Activated CD8-positive, alpha-beta memory T cell treated with anti-CD3 and anti-CD28 coated beads for 36 hours (primary cell): ENCODE data around the gene ITGAD. TPM values are rescaled to one million over a fixed set of nuclear protein-coding genes. Genes with fewer than 3 reads are reported as not detected.

Experiments
- CTCF ChIA-PET: fragments of 350-600 bp; sonication (Branson Sonifier 250); formaldehyde crosslinking; loops from one replicate; lab custom pipeline; 2021; ENCODE audit warnings: antibody characterized with exemption; lab: Charles Lee
- POLR2A ChIA-PET: fragments of 350-600 bp; sonication (Branson Sonifier 250); formaldehyde crosslinking; loops from one replicate; lab custom pipeline; 2021; ENCODE audit warnings: antibody characterized with exemption; lab: Charles Lee
- total RNA-seq, 2 experiments: library from RNA; stranded (reverse); gene quantifications; one replicate each; pipeline ENCODE4 v1.2.3, GENCODE V29; 2021

ITGAD gene
- total RNA-seq, 2 experiments from 2014 or later, result not detected

DNA sequence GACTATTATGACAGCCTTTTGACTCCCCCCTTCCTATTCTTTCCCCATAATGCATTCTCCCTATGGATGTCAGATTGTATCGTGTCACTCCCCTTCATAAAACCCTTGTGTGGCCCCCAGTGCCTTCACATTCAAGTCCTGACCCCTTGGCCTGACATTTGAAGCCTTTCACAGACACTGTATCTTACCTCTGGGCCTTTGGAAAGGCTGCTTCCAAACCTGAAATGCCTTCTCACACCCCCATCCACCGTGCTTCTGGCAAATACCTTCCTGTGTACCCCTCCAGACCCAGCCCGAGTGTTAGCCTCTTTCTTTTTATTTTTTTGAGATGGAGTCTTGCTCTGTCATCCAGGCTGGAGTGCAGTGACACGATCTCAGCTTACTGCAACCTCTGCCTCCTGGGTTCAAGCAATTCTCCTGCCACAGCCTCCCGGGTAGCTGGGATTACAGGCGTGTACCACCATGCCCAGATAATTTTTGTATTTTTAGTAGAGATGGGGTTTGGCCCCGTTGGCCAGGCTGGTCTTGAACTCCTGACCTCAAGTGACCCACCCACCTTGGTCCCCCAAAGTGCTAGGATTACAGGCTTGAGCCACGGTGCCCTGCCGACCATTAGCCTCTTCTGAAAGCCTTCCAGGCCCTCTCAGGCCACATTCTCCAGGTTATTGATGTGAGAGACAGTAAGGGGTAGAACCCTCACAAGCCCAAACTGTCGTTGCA lies 68.2 kb downstream of the ITGAD start:
- ChIA-PET POLR2A (interaction anchor here (1.1 to 2.7 kb wide), 3 partner anchors 26 to 408 kb away, joined by 3 to 15 read pairs (median 3); no protein-coding TSS in a partner anchor), CTCF (interaction anchor here (1.1 to 2.4 kb wide), 8 partner anchors 9 to 408 kb away, joined by 3 to 11 read pairs (median 4); partner anchors contain the start of gene TGFB1I1)

DNA sequence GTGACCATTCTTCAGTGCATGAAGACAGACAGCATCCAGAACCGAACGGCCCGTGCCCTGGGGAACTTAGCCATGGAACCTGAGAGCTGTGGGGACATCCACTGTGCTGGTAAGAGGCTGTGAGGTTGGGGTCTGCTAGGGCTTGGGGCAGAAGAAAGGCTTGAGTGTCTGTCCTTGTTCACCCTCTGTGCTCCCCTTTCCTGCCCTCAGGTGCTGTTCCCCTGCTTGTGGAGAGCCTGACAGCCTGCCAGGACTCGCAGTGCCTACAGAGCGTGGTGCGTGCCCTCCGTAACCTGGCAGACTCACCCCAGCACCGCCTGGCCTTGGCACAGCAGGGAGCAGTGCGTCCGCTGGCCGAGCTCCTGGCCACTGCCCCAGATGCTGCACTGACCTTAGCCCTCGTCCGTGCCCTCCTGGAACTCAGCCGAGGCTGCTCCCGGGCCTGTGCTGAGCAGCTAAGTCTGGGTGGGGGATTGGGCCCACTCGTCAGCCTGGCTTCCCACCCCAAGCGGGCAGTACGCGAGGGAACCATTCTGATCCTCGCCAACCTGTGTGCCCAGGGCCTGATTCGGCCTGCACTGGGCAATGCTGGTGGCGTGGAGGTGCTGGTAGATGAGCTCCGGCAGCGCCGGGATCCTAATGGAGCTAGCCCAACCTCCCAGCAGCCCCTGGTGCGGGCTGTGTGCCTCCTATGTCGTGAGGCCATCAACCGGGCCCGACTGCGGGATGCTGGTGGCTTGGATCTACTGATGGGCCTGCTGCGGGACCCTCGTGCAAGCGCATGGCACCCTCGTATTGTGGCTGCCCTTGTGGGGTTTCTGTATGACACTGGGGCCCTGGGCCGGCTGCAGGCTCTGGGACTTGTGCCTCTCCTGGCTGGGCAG lies 69.0 kb downstream of the ITGAD start:
- POLR2A ChIA-PET, result no interaction called here
- CTCF ChIA-PET, result no interaction called here

DNA sequence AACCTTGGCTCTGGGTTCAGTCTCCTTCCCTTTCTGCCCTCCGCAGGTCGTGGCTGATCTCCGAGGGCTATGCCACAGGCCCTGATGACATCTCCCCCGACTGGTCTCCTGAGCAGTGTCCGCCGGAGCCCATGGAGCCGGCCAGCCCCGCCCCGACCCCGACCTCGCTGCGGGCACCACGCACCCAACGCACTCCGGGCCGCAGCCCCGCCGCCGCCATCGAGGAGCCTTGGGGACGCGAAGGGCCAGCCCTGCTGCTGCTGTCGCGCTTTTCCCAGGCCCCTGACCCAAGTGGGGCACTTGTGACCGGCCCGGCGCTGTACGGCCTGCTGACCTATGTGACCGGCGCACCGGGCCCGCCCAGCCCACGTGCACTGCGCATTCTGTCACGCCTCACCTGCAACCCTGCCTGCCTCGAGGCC lies 71.2 kb downstream of the ITGAD start:
- ChIA-PET POLR2A (no interaction called here), CTCF (no interaction called here)

- ChIA-PET CTCF (no interaction called here), POLR2A (no interaction called here)
Measured at GRCh38 chr16:31464781-31465260, 71.7 kb downstream of the ITGAD start.

GRCh38 chr16:31465788-31466370 lies 72.7 kb downstream of the ITGAD start:
- POLR2A ChIA-PET, result no interaction called here
- CTCF ChIA-PET, result no interaction called here

DNA sequence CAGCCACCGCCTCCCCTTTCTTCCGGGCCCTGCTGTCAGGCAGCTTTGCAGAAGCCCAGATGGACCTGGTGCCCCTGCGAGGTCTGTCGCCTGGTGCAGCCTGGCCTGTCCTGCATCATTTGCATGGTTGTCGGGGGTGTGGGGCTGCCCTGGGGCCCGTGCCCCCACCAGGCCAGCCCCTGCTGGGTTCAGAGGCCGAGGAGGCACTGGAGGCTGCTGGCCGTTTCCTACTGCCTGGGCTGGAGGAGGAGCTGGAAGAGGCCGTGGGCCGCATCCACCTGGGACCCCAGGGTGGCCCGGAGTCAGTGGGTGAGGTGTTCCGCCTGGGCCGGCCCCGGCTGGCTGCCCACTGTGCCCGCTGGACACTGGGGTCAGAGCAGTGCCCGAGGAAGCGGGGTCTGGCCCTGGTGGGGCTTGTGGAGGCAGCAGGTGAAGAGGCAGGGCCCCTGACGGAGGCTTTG lies 73.3 kb downstream of the ITGAD start:
- ChIA-PET CTCF (no interaction called here), POLR2A (no interaction called here)

DNA sequence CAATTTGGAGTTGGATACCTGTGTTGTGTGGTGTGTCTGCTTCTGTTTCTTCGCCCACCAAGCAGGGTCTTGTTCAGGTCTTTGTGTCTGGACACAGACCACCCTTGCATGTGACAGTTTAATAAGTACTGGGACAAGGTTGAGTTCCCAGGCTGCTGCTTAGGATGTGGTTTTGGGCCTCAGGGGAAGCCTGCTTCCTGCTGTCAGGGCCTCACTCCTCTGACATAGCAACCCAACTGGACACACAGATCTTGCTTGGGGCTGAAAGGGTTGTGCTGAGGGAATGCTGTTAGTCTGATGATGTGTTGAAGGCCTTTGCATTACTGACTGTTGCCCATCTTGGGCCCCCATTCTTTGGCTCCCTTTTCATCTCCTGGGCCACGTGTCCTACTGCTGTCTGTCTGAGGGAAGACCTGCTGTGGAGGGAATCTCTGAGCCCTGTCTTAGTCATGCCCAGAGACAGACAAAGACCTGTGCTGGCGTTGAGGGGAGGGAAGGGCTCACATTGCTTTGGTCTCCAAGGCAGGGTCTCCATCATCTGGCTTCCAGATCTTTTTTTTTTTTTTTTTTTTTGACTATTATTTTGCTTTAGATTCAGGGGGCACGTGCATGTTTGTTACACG lies 74.1 kb downstream of the ITGAD start:
- ChIA-PET CTCF (no interaction called here), POLR2A (no interaction called here)

DNA sequence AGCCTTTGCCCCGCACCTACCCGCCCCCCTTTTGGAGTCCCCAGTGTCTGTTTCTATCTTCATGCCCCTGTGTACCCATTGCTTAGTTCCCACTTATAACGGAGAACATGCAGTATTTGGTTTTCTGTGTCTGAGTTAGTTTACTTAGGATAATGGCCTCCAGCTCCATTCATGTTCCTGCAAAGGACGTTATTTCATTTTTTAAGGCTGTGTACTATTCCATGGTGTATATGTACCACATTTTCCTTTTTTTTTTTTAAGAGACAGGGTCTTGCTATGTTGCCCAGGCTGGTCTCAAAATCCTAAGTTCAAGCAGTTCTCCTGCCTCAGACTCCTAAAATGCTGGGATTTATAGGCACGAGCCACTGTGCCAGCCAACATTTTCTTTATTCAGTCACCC lies 74.7 kb downstream of the ITGAD start:
- ChIA-PET POLR2A (no interaction called here), CTCF (no interaction called here)

- POLR2A ChIA-PET, result no interaction called here
Measured at GRCh38 chr16:31470615-31471014, 77.5 kb downstream of the ITGAD start.

GRCh38 chr16:31471241-31471874 lies 78.2 kb downstream of the ITGAD start:
- CTCF ChIA-PET, result interaction anchor here (2.8 kb wide), 1 partner anchor 11 kb away, joined by 11 read pairs; no protein-coding TSS in a partner anchor

More at GRCh38 chr16:31470615-31471014, 77.5 kb downstream of the ITGAD start:
- CTCF ChIA-PET, result interaction anchor here (1.0 to 2.8 kb wide), 2 partner anchors 10 to 30 kb away, joined by 3 to 11 read pairs; no protein-coding TSS in a partner anchor

DNA sequence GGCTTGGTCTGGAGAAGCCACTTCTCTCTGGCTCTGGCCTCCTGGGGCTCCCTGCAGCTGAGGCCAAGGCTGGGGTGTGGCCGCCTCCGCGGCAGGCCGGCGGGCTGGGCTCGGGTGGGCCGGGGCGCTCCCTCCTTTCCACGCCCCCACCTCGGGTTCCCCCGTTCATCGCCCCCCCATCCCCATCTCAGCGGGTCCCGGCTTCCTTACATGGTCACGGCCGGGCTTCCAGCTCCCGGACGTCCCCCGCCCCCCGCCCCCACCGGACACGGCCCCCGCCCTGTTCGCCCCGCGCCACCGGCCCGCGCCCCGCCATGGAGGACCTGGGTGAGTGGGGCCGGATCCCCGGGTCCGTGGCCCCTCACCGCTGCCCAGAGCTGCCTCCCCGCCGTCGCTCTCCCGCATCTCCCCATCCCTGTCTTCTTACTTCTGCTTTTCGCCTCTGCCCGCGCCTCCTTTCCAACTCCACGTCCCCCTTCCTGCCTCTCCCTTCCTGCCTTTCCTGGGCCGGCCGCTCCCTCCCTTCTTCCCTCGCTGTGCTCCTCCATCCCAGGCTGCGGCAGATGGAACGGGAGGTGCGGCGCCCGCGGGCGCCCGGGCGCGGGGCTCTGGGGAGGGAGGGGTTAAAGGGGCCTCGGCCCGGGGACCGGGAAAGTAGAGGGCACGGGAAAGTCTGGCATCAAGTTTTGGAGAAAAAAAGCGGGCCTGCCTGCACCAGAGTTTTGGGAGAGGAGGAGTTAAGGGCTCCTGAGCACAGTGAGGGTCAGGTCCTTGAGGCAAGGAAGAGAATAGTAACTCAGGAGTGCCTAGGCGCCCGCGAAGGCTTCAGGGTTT lies 79.0 kb downstream of the ITGAD start, which contains the start of gene TGFB1I1:
TGFB1I1 (plus strand) TSS at position 278 of the 834 bp plus-strand sequence; CDS start at position 315, 37 bp downstream.
- POLR2A ChIA-PET, result interaction anchor here (0.5 to 0.6 kb wide), 2 partner anchors 17 to 498 kb away, joined by 3 read pairs; no protein-coding TSS in a partner anchor

More at GRCh38 chr16:31471241-31471874, 78.2 kb downstream of the ITGAD start:
- POLR2A ChIA-PET, result no interaction called here

GRCh38 chr16:31472709-31473203 lies 79.6 kb downstream of the ITGAD start:
- POLR2A ChIA-PET, result no interaction called here
- CTCF ChIA-PET, result no interaction called here

More for the DNA sequence above, 79.0 kb downstream of the ITGAD start, which contains the start of gene TGFB1I1:
- CTCF ChIA-PET, result interaction anchor here (2.8 kb wide), 1 partner anchor 12 kb away, joined by 11 read pairs; no protein-coding TSS in a partner anchor

DNA sequence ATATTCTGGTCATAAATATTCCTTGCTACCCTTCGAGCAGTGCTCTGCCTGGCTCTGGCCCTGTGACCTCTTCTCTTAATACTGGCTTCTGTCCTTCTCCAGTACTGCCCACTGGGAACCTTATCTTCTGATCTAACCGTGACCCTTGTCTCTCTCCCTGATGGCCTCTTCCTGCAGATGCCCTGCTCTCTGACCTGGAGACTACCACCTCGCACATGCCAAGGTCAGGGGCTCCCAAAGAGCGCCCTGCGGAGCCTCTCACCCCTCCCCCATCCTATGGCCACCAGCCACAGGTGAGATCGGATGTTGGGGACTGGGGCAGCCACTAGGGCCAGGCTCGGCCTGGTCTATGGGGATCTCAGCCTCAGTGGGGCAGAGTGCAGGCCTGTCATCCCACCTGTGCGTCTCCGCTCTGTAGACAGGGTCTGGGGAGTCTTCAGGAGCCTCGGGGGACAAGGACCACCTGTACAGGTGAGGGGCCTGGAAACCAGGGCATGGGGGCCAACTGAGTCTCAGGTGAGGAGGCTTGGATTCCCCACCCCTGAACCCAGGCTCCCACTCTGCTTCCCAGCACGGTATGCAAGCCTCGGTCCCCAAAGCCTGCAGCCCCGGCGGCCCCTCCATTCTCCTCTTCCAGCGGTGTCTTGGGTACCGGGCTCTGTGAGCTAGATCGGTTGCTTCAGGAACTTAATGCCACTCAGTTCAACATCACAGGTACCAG lies 80.3 kb downstream of the ITGAD start:
- CTCF ChIA-PET, result no interaction called here
- POLR2A ChIA-PET, result no interaction called here

DNA sequence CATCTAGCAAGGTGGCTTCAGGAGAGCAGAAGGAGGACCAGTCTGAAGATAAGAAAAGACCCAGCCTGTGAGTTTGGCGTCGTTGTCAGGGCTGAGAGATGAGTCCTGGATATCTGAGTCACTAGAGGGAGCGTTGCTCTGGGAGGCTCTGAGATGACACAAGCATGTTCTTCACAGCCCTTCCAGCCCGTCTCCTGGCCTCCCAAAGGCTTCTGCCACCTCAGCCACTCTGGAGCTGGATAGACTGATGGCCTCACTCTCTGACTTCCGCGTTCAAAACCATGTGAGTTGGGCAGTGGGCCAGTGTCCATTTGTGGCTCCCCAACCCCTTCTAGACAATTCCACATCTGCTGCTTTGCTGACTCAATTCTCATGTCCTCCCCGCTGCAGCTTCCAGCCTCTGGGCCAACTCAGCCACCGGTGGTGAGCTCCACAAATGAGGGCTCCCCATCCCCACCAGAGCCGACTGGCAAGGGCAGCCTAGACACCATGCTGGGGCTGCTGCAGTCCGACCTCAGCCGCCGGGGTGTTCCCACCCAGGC lies 81.1 kb downstream of the ITGAD start:
- POLR2A ChIA-PET, result interaction anchor here (0.5 to 1.1 kb wide), 2 partner anchors 13 to 399 kb away, joined by 3 read pairs; partner anchors contain the start of gene ZNF267

GRCh38 chr16:31474773-31475738 lies 81.9 kb downstream of the ITGAD start:
- ChIA-PET CTCF (interaction anchor here (0.8 to 1.8 kb wide), 2 partner anchors 15 to 33 kb away, joined by 3 to 9 read pairs; partner anchors contain the start of genes ARMC5 and ZNF843), POLR2A (interaction anchor here (0.5 to 1.1 kb wide), 2 partner anchors 12 to 399 kb away, joined by 3 read pairs; partner anchors contain the start of gene ZNF267)

More for the DNA sequence above, 81.1 kb downstream of the ITGAD start:
- CTCF ChIA-PET, result interaction anchor here (1.8 kb wide), 1 partner anchor 14 kb away, joined by 9 read pairs; the partner anchor contains the start of gene ARMC5
